Suprapubic skin (tissue), 4 donors: ENCODE data around the gene OR12D3. TPM values are rescaled to one million over a fixed set of nuclear protein-coding genes. Genes with fewer than 3 reads are reported as not detected.

Experiments
- DNase-seq, 2 donors: peaks; one replicate each; pipeline ENCODE4 v3.0.0-alpha.2; 2019; ENCODE audit warnings: low spot score in 2 of 2
- H3K27ac ChIP-seq: fragments of 200-600 bp; sonication (generic); one replicate; pipeline ENCODE4 v1.5.1; 2019
- H3K27me3 ChIP-seq: fragments of 200-600 bp; sonication (generic); one replicate; pipeline ENCODE4 v1.5.1; 2019
- H3K36me3 ChIP-seq: fragments of 200-600 bp; sonication (generic); one replicate; pipeline ENCODE4 v1.5.1; 2019
- H3K4me1 ChIP-seq: fragments of 200-600 bp; sonication (generic); one replicate; pipeline ENCODE4 v1.5.1; 2019
- H3K4me3 ChIP-seq: fragments of 200-600 bp; sonication (generic); one replicate; pipeline ENCODE4 v1.5.1; 2019; ENCODE audit warnings: mild to moderate bottlenecking
- H3K9me3 ChIP-seq: fragments of 200-600 bp; sonication (generic); one replicate; pipeline ENCODE4 v1.5.1; 2019
- EP300 ChIP-seq: sonication (generic); formaldehyde crosslinking; IDR thresholded peaks from one replicate; pipeline ENCODE4 v1.6.1; 2017; ENCODE audit warnings: antibody characterized with exemption
- POLR2A ChIP-seq, 2 donors: fragments of 450-650 bp; IDR thresholded peaks; one replicate each; pipeline ENCODE4 v1.6.1; 2017; ENCODE audit warnings: antibody characterized with exemption in 2 of 2, mild to moderate bottlenecking in 2 of 2, moderate library complexity in 2 of 2
- POLR2AphosphoS5 ChIP-seq, 3 donors: sonication (generic); formaldehyde crosslinking; IDR thresholded peaks; one replicate each; pipeline ENCODE4 v1.6.1; 2017; ENCODE audit warnings: antibody characterized with exemption in 3 of 3
- WGBS: methylation state at CpG from one replicate; pipeline ENCODE4 v1.1.5; 2018; 5-methylcytosine and 5-hydroxymethylcytosine counted together
- total RNA-seq, 4 donors: library from RNA; depleted of rRNA; stranded (reverse); fragments of >200 nt; gene quantifications; one replicate each; pipeline ENCODE4 v1.1.0, GENCODE V29; 2016
- TF ChIP-seq, protein P1 (sequence below), 2 donors: fragments of 200-600 bp in 1 of 2; fragments of 450-650 bp in 1 of 2; sonication (generic) in 1 of 2; IDR thresholded peaks; one replicate each; pipeline ENCODE4 v1.5.1; 2016 to 2019; ENCODE audit warnings: antibody characterized with exemption in 2 of 2, mild to moderate bottlenecking in 1 of 2, moderate library complexity in 1 of 2

OR12D3 gene
- total RNA-seq, 4 donors from 2014 or later = not detected

DNA sequence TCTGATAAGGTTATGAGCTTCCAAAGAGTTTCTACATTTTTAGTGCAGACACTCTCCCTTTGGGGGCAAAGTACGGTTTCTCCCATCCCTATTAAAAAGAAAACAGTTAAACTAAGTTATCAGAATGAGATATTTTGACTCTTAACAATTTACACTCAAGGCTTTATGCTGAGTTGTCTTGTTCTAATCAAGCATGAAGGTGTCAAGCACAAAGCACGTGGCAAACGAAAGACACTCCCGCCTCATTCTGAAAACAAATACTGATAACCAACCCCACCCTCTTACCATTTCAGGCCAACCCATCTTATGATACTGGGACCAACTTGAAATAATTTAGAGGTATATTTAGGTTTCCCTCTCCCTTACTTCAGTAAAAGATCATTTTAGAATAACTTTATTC lies 49.3 kb downstream of the OR12D3 start:
- no peak for TF ChIP-seq EP300
- TF ChIP-seq, protein P1, sequence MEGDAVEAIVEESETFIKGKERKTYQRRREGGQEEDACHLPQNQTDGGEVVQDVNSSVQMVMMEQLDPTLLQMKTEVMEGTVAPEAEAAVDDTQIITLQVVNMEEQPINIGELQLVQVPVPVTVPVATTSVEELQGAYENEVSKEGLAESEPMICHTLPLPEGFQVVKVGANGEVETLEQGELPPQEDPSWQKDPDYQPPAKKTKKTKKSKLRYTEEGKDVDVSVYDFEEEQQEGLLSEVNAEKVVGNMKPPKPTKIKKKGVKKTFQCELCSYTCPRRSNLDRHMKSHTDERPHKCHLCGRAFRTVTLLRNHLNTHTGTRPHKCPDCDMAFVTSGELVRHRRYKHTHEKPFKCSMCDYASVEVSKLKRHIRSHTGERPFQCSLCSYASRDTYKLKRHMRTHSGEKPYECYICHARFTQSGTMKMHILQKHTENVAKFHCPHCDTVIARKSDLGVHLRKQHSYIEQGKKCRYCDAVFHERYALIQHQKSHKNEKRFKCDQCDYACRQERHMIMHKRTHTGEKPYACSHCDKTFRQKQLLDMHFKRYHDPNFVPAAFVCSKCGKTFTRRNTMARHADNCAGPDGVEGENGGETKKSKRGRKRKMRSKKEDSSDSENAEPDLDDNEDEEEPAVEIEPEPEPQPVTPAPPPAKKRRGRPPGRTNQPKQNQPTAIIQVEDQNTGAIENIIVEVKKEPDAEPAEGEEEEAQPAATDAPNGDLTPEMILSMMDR (IDR thresholded peaks at IDR 0.05) = no peak
- no peak for TF ChIP-seq POLR2A (IDR thresholded peaks at IDR 0.05)
- TF ChIP-seq POLR2AphosphoS5 (IDR thresholded peaks at IDR 0.05) = no peak
- DNase-seq = no peak
- 87% methylated on average over 4 of the region's 4 CpGs for WGBS
- Histone ChIP-seq H3K27ac (no peak overlapping the region), H3K4me3 (no peak overlapping the region), H3K9me3 (no peaks in the 10 kb centered on the region), H3K27me3 (no peaks in the 10 kb centered on the region), H3K36me3 (no peaks in the 10 kb centered on the region), H3K4me1 (no peaks in the 10 kb centered on the region)

Other genes with a start within 250 kb of the OR12D3 start
- gene OR2J2, start 204.4 kb downstream of the OR12D3 start, total RNA-seq = not detected
- gene OR14J1, start 73.6 kb downstream of the OR12D3 start, total RNA-seq = not detected
- gene OR5V1, start 6.4 kb downstream of the OR12D3 start, total RNA-seq = not detected
- not detected for gene OR12D2, start 20.3 kb upstream of the OR12D3 start, total RNA-seq
- not detected for gene OR12D1, start 39.6 kb upstream of the OR12D3 start, total RNA-seq
- not detected for gene OR10C1, start 64.0 kb upstream of the OR12D3 start, total RNA-seq
- gene OR11A1, start 81.8 kb upstream of the OR12D3 start, total RNA-seq = not detected
- not detected for gene OR2H1, start 81.9 kb upstream of the OR12D3 start, total RNA-seq
- not detected for gene MAS1L, start 112.7 kb upstream of the OR12D3 start, total RNA-seq
- not detected for gene UBD, start 184.4 kb upstream of the OR12D3 start, total RNA-seq
- not detected for gene OR2H2, start 209.8 kb upstream of the OR12D3 start, total RNA-seq